Lung (tissue), 12 donors: ENCODE results near the gene MBD3L4. TPM values are rescaled to one million over a fixed set of nuclear protein-coding genes. Genes with fewer than 3 reads are reported as not detected.

Experiments used
- ATAC-seq: fragments of 200-7000 bp; cut with Tn5 transposase; one replicate; pipeline ENCODE4 v1.9.1; 2020; ENCODE audit warnings: moderate number of reproducible peaks; ENCODE audit not compliant: insufficient read depth, low FRiP score
- DNase-seq, 3 donors: peaks; one replicate each; pipeline ENCODE4 v3.0.0-alpha.2; 2013 to 2017
- H3K27ac ChIP-seq, 2 donors: one replicate each; pipeline ENCODE4 v1.5.1; 2013; ENCODE audit warnings: mild to moderate bottlenecking in 2 of 2, moderate library complexity in 2 of 2, control low read depth in 1 of 2, inconsistent platforms in 1 of 2, low read depth in 1 of 2, low read length in 1 of 2
- H3K27me3 ChIP-seq, 3 donors: one replicate each; pipeline ENCODE4 v1.5.1; 2013; ENCODE audit warnings: low read length in 2 of 3; ENCODE audit not compliant: control insufficient read depth in 3 of 3, insufficient read depth in 3 of 3
- H3K36me3 ChIP-seq, 4 donors: one replicate each; pipeline ENCODE4 v1.5.1; 2013; ENCODE audit warnings: low read length in 4 of 4, mild to moderate bottlenecking in 1 of 4, moderate library complexity in 1 of 4; ENCODE audit not compliant: control insufficient read depth in 4 of 4, insufficient read depth in 4 of 4
- H3K4me1 ChIP-seq, 5 donors: one replicate each; pipeline ENCODE4 v1.5.1; 2013; ENCODE audit warnings: low read length in 5 of 5, mild to moderate bottlenecking in 2 of 5, moderate library complexity in 1 of 5; ENCODE audit not compliant: control insufficient read depth in 5 of 5, insufficient read depth in 5 of 5
- H3K4me3 ChIP-seq: one replicate; pipeline ENCODE4 v1.5.1; 2013; ENCODE audit warnings: mild to moderate bottlenecking, control low read depth, moderate library complexity
- H3K9ac ChIP-seq, 2 donors: one replicate each; pipeline ENCODE4 v1.5.1; 2013; ENCODE audit warnings: low read length in 2 of 2, control low read depth in 1 of 2; ENCODE audit not compliant: insufficient read depth in 1 of 2
- H3K9me3 ChIP-seq, 4 donors: one replicate each; pipeline ENCODE4 v1.5.1; 2013; ENCODE audit warnings: low read length in 3 of 4, mild to moderate bottlenecking in 1 of 4, moderate library complexity in 1 of 4; ENCODE audit not compliant: control insufficient read depth in 4 of 4, insufficient read depth in 3 of 4
- CTCF ChIP-seq: IDR thresholded peaks from 2 replicates; pipeline ENCODE4 v1.5.1; 2012; ENCODE audit warnings: mild to moderate bottlenecking; ENCODE audit errors: control extremely low read depth, extremely low read depth
- WGBS, 2 donors: extraction: QIAGEN DNeasy Blood & Tissue Kit; methylation state at CpG; one replicate each; pipeline ENCODE4 v1.1.7; 2013; 5-methylcytosine and 5-hydroxymethylcytosine counted together
- polyA plus RNA-seq, 2 donors: library from polyadenylated mRNA; stranded (reverse); fragments of 200-250 nt; gene quantifications; one replicate each; pipeline ENCODE4 v1.2.1, GENCODE V29; 2013
- total RNA-seq, 2 donors: library from RNA; depleted of rRNA in 1 of 2; stranded (reverse); fragments of >200 nt in 1 of 2; gene quantifications; one replicate each; pipeline ENCODE4 v1.2.1, GENCODE V29; 2014 to 2021
- donor health status: control.
- donor health status: control.
- donor health status: Bipolar disorder and iron deficiency.
- donor health status: healthy.
- donor health status: DM: yes; HTN: yes; CAD: no.

The MBD3L4 gene
- total and polyA plus RNA-seq, 4 donors: not detected

- H3K4me1 ChIP-seq: no peaks in the 10 kb centered on the region
- no peak for ATAC-seq
- H3K4me3 ChIP-seq: no peak overlapping the region
- no peak for TF ChIP-seq CTCF
- DNase-seq: peak in 1 of 3 donors; percentile 1
- H3K36me3 ChIP-seq: no peaks in the 10 kb centered on the region
- H3K9ac ChIP-seq: no peak overlapping the region
- H3K9me3 ChIP-seq: peaks cover 0 to 3% (median 1%) of the 10 kb centered on the region in 4 donors
- peak overlapping the region in 1 of 2 donors; percentile 33 for H3K27ac ChIP-seq
- H3K27me3 ChIP-seq: no peaks in the 10 kb centered on the region
- 52 to 54% methylated on average over 3 of the region's 3 CpGs for WGBS, 2 donors
Observed at GRCh38 chr19:7000333-7000732, 39.6 kb downstream of the MBD3L4 start.

- H3K27ac ChIP-seq: no peak overlapping the region
- ATAC-seq (no peak), DNase-seq (no peak)
- no peaks in the 10 kb centered on the region for H3K36me3 ChIP-seq
- no peak overlapping the region for H3K9ac ChIP-seq
- no peak for TF ChIP-seq CTCF
- no peaks in the 10 kb centered on the region for H3K4me1 ChIP-seq
- no peak overlapping the region for H3K4me3 ChIP-seq
- peaks cover 0 to 5% (median 2%) of the 10 kb centered on the region in 4 donors for H3K9me3 ChIP-seq
- no peaks in the 10 kb centered on the region for H3K27me3 ChIP-seq
- WGBS, 2 donors: 75 to 76% methylated on average over 7 of the region's 7 CpGs
Observed at GRCh38 chr19:6999933-7000332, 40.0 kb downstream of the MBD3L4 start.

GRCh38 chr19:6997679-6998445 is 42.1 kb downstream of the MBD3L4 start:
- H3K27me3 ChIP-seq: no peaks in the 10 kb centered on the region

More at GRCh38 chr19:6997679-6998445, 42.1 kb downstream of the MBD3L4 start:
- Histone ChIP-seq H3K4me1 (no peaks in the 10 kb centered on the region), H3K27ac (no peak overlapping the region), H3K9me3 (peaks cover 0 to 6% (median 2%) of the 10 kb centered on the region in 4 donors), H3K36me3 (no peaks in the 10 kb centered on the region), H3K4me3 (no peak overlapping the region), H3K9ac (no peak overlapping the region)
- 67 to 76% methylated on average over 15 of the region's 15 CpGs for WGBS, 2 donors
- TF ChIP-seq CTCF: no peak
- no peak for DNase-seq
- ATAC-seq: no peak
